GM12878 (cell line): ENCODE measurements around the gene C19orf67. TPM values are rescaled to one million over a fixed set of nuclear protein-coding genes. Genes with fewer than 3 reads are reported as not detected.

Experiments
- ASH2L ChIP-seq: fragments of 300-600, 200-600 bp; sonication (generic); IDR thresholded peaks from 2 replicates; pipeline ENCODE4 v1.6.1; 2017; ENCODE audit warnings: low read depth, mild to moderate bottlenecking, borderline replicate concordance
- BHLHE40 ChIP-seq, 2 experiments: fragments of 450-650 bp in 1 of 2; IDR thresholded peaks; 2 replicates each; pipeline ENCODE4 v1.6.1; 2011 to 2017; ENCODE audit warnings: low read depth in 2 of 2, borderline replicate concordance in 1 of 2, improper control_type of control experiment in 1 of 2, low read length in 1 of 2, mild to moderate bottlenecking in 1 of 2
- CHD4 ChIP-seq: fragments of 200-600 bp; sonication (generic); IDR thresholded peaks from 2 replicates; pipeline ENCODE4 v1.6.1; 2016; ENCODE audit warnings: mild to moderate bottlenecking
- NR2F1 ChIP-seq: fragments of 450-650 bp; conservative IDR thresholded peaks from 2 replicates; pipeline ENCODE4 v1.6.1; 2017; ENCODE audit warnings: mild to moderate bottlenecking
- polyA plus RNA-seq, 11 experiments: library from polyadenylated mRNA; depleted of rRNA in 4 of 11; unstranded in 6 of 11; stranded (reverse) in 5 of 11; fragments of >200 nt; fragmentation: Nextera tagmentation in 4 of 11; fragmentation: Illumina TruSeq in 1 of 11; extraction: Ambion mirVana in 4 of 11; extraction: Trizol in 1 of 11; gene quantifications; 1 replicate in 1 of 11; 2 replicates in 10 of 11; pipeline versions ENCODE4 v1.2.1 to v1.2.3, GENCODE V29; 2011 to 2016; ENCODE audit warnings: inconsistent platforms in 2 of 11, missing spikeins in 2 of 11, low read depth in 1 of 11
- total RNA-seq, 4 experiments: library from RNA; depleted of rRNA in 3 of 4; stranded (reverse); fragments of >200 nt in 3 of 4; fragmentation: Illumina TruSeq in 1 of 4; extraction: Trizol in 1 of 4; gene quantifications; 2 replicates each; pipeline versions ENCODE4 v1.2.1 to v1.2.3, GENCODE V29; 2013 to 2021
- TF ChIP-seq, protein P1 (sequence below): fragments of 450-650 bp; formaldehyde crosslinking; IDR thresholded peaks from 2 replicates; pipeline ENCODE4 v1.5.0; 2022; ENCODE audit warnings: mild to moderate bottlenecking, missing genetic modification characterization
- TF ChIP-seq, protein P2 (sequence below): fragments of 150-350 bp; IDR thresholded peaks from 2 replicates; pipeline ENCODE4 v1.6.1; 2016; ENCODE audit warnings: low read depth, low read length

C19orf67 gene
- total and polyA plus RNA-seq, 10 of the 15 experiments (the other 5 are each of a cell fraction or from before 2014, with no cell fraction given), result 0.14 TPM; not detected in 9

DNA sequence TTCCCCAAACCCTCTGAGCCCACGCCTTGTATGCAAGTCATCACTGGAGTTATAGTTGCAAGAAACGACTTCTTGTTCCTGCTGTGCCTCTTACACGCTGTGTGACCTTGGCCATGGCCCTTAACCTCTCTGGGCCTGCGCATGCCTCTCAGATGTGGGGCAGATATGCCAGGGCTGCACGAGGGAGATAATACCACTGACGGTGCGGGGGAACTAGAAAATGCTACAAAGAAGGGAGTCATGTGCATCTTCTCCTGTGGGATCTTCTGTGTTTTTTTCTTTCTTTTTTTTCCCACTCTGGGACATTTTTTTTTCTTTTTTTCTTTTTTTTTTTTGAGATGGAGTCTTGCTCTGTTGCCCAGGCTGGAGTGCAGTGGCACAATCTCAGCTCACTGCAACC, 9.3 kb upstream of the C19orf67 start (continued):
- TF ChIP-seq, protein P1, sequence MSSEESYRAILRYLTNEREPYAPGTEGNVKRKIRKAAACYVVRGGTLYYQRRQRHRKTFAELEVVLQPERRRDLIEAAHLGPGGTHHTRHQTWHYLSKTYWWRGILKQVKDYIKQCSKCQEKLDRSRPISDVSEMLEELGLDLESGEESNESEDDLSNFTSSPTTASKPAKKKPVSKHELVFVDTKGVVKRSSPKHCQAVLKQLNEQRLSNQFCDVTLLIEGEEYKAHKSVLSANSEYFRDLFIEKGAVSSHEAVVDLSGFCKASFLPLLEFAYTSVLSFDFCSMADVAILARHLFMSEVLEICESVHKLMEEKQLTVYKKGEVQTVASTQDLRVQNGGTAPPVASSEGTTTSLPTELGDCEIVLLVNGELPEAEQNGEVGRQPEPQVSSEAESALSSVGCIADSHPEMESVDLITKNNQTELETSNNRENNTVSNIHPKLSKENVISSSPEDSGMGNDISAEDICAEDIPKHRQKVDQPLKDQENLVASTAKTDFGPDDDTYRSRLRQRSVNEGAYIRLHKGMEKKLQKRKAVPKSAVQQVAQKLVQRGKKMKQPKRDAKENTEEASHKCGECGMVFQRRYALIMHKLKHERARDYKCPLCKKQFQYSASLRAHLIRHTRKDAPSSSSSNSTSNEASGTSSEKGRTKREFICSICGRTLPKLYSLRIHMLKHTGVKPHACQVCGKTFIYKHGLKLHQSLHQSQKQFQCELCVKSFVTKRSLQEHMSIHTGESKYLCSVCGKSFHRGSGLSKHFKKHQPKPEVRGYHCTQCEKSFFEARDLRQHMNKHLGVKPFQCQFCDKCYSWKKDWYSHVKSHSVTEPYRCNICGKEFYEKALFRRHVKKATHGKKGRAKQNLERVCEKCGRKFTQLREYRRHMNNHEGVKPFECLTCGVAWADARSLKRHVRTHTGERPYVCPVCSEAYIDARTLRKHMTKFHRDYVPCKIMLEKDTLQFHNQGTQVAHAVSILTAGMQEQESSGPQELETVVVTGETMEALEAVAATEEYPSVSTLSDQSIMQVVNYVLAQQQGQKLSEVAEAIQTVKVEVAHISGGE (CRISPR knock-in tag), result no peak
- TF ChIP-seq, protein P2, sequence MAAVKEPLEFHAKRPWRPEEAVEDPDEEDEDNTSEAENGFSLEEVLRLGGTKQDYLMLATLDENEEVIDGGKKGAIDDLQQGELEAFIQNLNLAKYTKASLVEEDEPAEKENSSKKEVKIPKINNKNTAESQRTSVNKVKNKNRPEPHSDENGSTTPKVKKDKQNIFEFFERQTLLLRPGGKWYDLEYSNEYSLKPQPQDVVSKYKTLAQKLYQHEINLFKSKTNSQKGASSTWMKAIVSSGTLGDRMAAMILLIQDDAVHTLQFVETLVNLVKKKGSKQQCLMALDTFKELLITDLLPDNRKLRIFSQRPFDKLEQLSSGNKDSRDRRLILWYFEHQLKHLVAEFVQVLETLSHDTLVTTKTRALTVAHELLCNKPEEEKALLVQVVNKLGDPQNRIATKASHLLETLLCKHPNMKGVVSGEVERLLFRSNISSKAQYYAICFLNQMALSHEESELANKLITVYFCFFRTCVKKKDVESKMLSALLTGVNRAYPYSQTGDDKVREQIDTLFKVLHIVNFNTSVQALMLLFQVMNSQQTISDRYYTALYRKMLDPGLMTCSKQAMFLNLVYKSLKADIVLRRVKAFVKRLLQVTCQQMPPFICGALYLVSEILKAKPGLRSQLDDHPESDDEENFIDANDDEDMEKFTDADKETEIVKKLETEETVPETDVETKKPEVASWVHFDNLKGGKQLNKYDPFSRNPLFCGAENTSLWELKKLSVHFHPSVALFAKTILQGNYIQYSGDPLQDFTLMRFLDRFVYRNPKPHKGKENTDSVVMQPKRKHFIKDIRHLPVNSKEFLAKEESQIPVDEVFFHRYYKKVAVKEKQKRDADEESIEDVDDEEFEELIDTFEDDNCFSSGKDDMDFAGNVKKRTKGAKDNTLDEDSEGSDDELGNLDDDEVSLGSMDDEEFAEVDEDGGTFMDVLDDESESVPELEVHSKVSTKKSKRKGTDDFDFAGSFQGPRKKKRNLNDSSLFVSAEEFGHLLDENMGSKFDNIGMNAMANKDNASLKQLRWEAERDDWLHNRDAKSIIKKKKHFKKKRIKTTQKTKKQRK, result no peak
- TF ChIP-seq NR2F1, result no peak
- TF ChIP-seq CHD4, result no peak
- no peak for TF ChIP-seq ASH2L
- TF ChIP-seq BHLHE40 (IDR thresholded peaks at IDR 0.05; ENCODE audit: borderline replicate concordance in 1 of 2, low read depth in 2 of 2, low read length in 1 of 2), result no peak
- TF ChIP-seq, all 136 proteins: peak for 0
